Osteocyte (in vitro differentiated cells): ENCODE results near the gene STYK1. TPM values are rescaled to one million over a fixed set of nuclear protein-coding genes. Genes with fewer than 3 reads are reported as not detected.

Experiments
- DNase-seq: peaks from one replicate; pipeline ENCODE4 v3.0.0; 2021; ENCODE audit warnings: mixed read lengths; ENCODE audit not compliant: unreplicated experiment; ENCODE audit errors: extremely low spot score
- H3K27ac Mint-ChIP-seq: one replicate; pipeline ENCODE4 v1.8.0; 2021; ENCODE audit warnings: mild to moderate bottlenecking, mixed read lengths; ENCODE audit not compliant: unreplicated experiment
- H3K27me3 Mint-ChIP-seq: one replicate; pipeline ENCODE4 v1.8.0; 2021; ENCODE audit warnings: mixed read lengths; ENCODE audit not compliant: unreplicated experiment
- H3K36me3 Mint-ChIP-seq: one replicate; pipeline ENCODE4 v1.8.0; 2021; ENCODE audit warnings: mixed read lengths; ENCODE audit not compliant: unreplicated experiment
- H3K4me1 Mint-ChIP-seq: one replicate; pipeline ENCODE4 v1.8.0; 2021; ENCODE audit warnings: mixed read lengths; ENCODE audit not compliant: unreplicated experiment
- H3K4me3 Mint-ChIP-seq: one replicate; pipeline ENCODE4 v1.8.0; 2021; ENCODE audit warnings: mild to moderate bottlenecking, moderate library complexity, mixed read lengths; ENCODE audit not compliant: unreplicated experiment
- H3K9me3 Mint-ChIP-seq: one replicate; pipeline ENCODE4 v1.8.0; 2021; ENCODE audit warnings: mixed read lengths; ENCODE audit not compliant: unreplicated experiment
- total RNA-seq: library from RNA; stranded (reverse); gene quantifications from 2 replicates; pipeline ENCODE4 v1.2.1, GENCODE V29; 2021
- TF ChIP-seq, protein P1 (sequence below): fragments of 200-600 bp; sonication (generic); IDR thresholded peaks from 2 replicates; pipeline ENCODE4 v1.5.0; 2021; ENCODE audit warnings: antibody characterized with exemption, mild to moderate bottlenecking, moderate library complexity

STYK1 gene
- total RNA-seq, 1 donor from 2014 or later: 0.48 TPM

DNA sequence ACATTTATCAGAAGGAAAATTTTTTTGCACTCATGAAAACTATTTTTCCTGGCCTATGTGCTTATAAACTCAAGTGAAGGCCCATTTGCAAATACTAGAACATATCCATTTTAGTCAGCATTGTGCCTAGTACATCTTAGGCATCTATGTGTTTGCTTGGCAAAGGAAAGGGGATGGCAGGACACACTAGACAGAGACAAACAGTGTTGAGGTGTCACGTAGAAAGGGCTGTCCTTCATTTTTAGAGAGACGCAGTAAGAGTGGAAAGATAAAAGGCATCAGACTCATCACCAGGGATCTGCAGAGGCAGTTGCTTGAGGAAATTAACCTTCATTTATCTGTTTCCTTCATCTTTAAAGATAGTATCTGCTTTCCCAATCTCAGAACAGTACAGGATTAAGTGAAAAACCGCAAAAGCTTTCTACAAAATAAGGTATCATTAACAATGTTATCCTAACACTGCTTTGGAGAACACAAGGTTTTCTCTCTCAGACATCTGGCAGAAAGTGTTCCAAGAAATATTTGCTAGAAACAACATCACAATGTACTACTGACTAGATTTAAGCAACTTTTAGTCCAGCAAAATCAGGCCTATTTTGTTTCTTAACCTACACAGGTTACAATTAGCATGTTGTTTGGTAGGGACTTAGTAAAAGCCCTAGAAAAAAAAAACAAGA lies 47.3 kb upstream of the STYK1 start:
- Mint-ChIP-seq H3K4me3 (peak overlapping the region; percentile 94), H3K9me3 (no peaks in the 10 kb centered on the region), H3K27me3 (no peaks in the 10 kb centered on the region), H3K36me3 (no peaks in the 10 kb centered on the region), H3K27ac (peak overlapping the region; percentile 98), H3K4me1 (peaks cover 69% of the 10 kb centered on the region)
- TF ChIP-seq, protein P1, sequence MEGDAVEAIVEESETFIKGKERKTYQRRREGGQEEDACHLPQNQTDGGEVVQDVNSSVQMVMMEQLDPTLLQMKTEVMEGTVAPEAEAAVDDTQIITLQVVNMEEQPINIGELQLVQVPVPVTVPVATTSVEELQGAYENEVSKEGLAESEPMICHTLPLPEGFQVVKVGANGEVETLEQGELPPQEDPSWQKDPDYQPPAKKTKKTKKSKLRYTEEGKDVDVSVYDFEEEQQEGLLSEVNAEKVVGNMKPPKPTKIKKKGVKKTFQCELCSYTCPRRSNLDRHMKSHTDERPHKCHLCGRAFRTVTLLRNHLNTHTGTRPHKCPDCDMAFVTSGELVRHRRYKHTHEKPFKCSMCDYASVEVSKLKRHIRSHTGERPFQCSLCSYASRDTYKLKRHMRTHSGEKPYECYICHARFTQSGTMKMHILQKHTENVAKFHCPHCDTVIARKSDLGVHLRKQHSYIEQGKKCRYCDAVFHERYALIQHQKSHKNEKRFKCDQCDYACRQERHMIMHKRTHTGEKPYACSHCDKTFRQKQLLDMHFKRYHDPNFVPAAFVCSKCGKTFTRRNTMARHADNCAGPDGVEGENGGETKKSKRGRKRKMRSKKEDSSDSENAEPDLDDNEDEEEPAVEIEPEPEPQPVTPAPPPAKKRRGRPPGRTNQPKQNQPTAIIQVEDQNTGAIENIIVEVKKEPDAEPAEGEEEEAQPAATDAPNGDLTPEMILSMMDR: no peak
- DNase-seq: no peak

- Mint-ChIP-seq H3K4me1 (peaks cover 74% of the 10 kb centered on the region), H3K4me3 (peak overlapping the region; percentile 48), H3K36me3 (peaks cover 8% of the 10 kb centered on the region), H3K27me3 (no peaks in the 10 kb centered on the region), H3K27ac (peak overlapping the region; percentile 98), H3K9me3 (no peaks in the 10 kb centered on the region)
- TF ChIP-seq, protein P1: no peak
- no peak for DNase-seq
Observed at GRCh38 chr12:10719482-10719881, 45.6 kb upstream of the STYK1 start.

GRCh38 chr12:10718279-10718821 lies 44.5 kb upstream of the STYK1 start:
- Mint-ChIP-seq H3K4me1 (peaks cover 63% of the 10 kb centered on the region), H3K4me3 (peak overlapping the region; percentile 74), H3K27ac (peak overlapping the region; percentile 97), H3K9me3 (no peaks in the 10 kb centered on the region), H3K27me3 (no peaks in the 10 kb centered on the region), H3K36me3 (peaks cover 18% of the 10 kb centered on the region)
- TF ChIP-seq, protein P1: no peak
- DNase-seq: no peak

DNA sequence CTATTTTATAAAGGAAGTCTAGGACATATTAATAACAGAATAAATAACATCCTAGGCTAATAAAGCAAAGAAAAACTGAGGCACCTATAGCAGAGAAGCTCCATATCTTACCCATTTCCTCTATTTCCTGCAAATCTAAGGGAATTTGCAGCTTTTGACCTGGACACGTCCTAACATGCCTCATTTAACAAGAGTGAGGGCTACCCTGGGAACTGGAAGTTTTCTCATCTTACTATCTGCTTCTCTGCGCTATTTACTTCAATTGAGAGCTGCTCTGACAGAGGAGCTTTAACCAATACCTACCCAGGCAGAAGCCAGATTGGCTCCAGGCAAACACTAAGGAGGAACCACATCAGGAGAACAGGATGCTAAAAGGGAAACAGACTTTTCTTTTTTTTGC lies 43.6 kb upstream of the STYK1 start:
- Mint-ChIP-seq H3K4me1 (peaks cover 63% of the 10 kb centered on the region), H3K36me3 (peaks cover 26% of the 10 kb centered on the region), H3K4me3 (peak overlapping the region; percentile 74), H3K27me3 (no peaks in the 10 kb centered on the region), H3K27ac (peak overlapping the region; percentile 97), H3K9me3 (no peaks in the 10 kb centered on the region)
- TF ChIP-seq, protein P1: no peak
- DNase-seq: no peak

DNA sequence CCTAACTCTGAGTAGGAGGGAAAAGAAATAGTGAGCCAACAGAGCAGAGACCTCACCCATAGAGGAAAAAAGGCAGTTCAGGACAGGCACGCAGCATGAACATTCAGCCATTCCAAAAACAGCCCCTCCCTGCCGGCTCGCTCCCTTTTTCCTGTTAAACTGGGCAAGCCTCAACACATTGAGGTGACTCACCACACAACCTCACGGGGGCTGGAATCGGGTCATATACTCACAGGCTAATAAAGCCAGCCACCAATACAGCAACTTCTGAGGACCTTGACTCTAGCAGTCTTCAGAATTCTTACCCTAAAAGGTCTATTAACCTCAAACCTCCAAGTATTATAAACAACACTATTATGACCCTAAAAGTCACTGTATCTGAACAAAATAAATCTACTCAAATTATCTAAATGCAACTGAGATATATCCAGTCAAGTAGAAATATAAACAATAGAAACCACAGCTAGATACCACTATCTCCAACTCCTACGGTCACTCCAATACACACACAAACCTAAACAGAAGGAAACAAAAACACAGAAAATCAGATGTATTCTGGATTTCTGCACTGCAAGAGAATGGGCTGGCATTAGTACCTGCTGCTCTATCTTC lies 43.0 kb upstream of the STYK1 start:
- H3K4me1 Mint-ChIP-seq: peaks cover 62% of the 10 kb centered on the region
- H3K4me3 Mint-ChIP-seq: peak overlapping the region; percentile 74
- peak overlapping the region; percentile 97 for H3K27ac Mint-ChIP-seq
- H3K27me3 Mint-ChIP-seq: no peaks in the 10 kb centered on the region
- TF ChIP-seq, protein P1: no peak
- no peaks in the 10 kb centered on the region for H3K9me3 Mint-ChIP-seq
- DNase-seq: peak; percentile 88
- H3K36me3 Mint-ChIP-seq: peaks cover 32% of the 10 kb centered on the region
